DND-41 (cell line): Measurements from ENCODE around the gene EPB41L2.

Experiments
- EZH2 ChIP-seq: IDR thresholded peaks from 3 replicates; pipeline ENCODE4 v1.6.1; 2012; ENCODE audit warnings: borderline replicate concordance, low read depth, mild to moderate bottlenecking, moderate library complexity, low read length, inconsistent platforms; ENCODE audit not compliant: severe bottlenecking
- TF ChIP-seq, protein P1 (sequence below): IDR thresholded peaks from 2 replicates; pipeline ENCODE4 v1.5.1; 2012; ENCODE audit warnings: borderline replicate concordance, low read length, moderate library complexity, mild to moderate bottlenecking; ENCODE audit not compliant: poor library complexity, severe bottlenecking; ENCODE audit errors: extremely low read depth

DNA sequence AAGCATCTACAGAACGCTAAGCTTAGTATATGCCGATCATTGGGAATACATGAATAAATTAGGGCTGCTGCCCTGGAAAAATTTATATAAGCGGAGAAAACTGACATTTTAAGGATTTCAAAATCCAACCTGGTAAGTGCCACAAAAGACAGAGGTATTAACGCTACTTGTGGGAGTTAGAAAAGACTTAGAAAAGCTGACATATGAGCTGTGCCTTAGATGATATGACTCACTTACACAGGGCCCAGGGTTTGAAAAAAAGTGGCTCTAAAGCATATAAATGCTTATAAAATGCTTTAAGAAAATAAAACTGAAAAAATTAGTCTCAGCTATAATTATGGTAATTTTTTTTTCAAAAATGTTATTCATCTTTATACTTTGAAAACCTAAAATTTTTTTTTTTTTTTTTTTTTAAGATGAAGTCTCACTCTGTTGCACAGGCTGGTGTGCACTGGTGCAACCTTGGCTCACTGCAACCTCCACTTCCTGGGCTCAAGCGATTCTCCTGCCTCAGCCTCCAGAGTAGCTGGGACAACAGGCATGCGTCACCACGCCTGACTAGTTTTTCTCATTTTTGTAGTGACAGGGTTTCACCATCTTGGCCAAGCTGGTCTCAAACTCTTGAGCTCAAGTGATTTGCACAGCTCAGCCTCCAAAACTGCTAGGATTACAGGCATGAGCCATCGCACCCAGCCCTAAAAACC, 25.7 kb downstream of the EPB41L2 start:
- TF ChIP-seq, protein P1, sequence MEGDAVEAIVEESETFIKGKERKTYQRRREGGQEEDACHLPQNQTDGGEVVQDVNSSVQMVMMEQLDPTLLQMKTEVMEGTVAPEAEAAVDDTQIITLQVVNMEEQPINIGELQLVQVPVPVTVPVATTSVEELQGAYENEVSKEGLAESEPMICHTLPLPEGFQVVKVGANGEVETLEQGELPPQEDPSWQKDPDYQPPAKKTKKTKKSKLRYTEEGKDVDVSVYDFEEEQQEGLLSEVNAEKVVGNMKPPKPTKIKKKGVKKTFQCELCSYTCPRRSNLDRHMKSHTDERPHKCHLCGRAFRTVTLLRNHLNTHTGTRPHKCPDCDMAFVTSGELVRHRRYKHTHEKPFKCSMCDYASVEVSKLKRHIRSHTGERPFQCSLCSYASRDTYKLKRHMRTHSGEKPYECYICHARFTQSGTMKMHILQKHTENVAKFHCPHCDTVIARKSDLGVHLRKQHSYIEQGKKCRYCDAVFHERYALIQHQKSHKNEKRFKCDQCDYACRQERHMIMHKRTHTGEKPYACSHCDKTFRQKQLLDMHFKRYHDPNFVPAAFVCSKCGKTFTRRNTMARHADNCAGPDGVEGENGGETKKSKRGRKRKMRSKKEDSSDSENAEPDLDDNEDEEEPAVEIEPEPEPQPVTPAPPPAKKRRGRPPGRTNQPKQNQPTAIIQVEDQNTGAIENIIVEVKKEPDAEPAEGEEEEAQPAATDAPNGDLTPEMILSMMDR: no peak
- no peak for TF ChIP-seq EZH2
